Measurements from ENCODE around the gene MS4A4E.
"Not testable (repeated sequence)": the region's sequence is repeated elsewhere in the genome, so short reads cannot be mapped to it uniquely, and the experiment has no call there.

Gene MS4A4E

DNA sequence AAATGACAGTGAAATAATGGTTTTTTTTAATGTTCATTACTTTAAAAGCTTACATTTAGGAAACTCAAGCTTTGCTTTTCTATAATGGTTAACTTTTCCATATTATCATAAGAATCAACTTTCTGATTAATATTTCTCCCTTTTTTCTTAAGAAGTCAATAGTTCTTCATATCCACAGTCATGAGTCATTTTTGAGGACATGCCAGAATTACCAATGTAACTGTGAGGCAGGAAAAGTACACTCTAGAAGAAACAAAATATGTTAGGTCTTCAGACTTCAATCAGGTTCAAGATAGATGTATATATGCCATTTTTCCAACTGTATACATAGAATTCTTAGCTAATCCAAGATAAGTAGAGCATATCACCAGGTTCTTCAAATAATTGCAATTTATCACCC is 70.9 kb downstream of the MS4A4E start:
- no peak for DNase-seq

DNA sequence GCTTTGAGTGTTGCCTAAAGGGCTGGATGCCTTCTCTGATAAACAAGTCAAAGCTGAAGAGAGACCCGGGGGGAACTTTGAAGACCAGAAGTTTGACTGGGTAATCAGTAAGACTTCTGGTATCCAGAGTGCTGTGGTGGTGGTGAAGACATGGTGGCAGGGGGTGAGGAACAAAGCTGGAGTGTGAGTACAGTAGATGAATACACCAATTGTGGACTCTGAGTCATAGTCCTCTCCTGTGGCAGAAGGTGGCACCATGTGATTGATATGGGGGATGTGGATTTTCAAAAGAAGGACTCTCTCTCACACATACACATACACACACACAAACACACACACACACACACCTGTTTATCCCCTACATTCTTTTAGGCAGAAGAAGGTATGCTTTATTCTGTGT is 72.4 kb downstream of the MS4A4E start:
- peak in 1 of 4 experiments; percentile 31 for DNase-seq

DNA sequence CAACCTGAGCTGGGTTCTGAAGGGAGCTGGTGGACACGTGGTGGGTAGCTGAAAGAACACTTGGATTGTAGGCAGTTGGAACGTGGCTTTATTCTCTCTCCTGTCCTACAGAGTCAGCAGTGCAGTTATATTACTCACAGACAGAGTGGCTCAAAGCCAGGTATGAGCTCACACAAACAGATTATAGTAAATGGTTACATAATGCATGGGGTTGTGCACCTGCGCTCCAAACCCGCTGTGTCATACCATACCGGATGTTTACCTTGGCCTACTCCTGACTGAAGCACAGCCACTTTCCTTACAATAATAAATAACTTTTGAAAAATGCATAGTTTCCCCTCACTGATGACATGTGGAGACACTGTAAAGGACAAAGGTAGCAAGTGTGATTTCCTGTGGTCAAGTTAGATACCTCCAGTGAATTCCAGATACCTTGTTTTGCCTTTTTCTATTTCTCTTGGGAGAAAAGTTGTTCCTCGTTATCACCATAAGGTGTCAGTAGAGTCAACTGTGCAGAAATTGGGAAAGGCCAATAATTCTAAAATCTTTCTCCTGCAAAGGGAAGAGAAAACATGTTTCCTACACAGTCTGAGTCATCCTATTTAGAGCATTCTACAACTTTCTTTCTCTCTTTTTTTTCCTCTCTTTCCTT is 73.5 kb downstream of the MS4A4E start:
- DNase-seq = peak in 3 of 4 experiments; percentile 40 to 82 (median 76)

DNA sequence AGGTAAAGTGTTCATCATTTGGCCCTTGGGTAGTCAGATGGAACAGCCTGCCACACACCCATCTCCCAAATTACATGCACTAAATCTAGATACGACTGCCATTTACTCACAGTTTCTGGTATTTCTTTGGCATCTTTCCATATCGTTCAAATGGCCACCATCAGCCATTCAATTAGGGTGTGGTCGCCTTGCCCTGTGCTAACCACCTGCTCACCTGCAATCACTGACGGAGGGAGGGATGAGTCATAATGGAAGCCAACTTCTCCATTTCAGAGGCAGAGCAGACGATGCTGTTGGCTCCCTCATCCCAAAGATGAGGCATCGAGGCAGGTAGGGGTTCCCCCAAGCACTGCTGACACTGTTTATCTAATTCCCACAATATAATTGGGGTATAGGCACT is 74.6 kb downstream of the MS4A4E start:
- DNase-seq = no peak

DNA sequence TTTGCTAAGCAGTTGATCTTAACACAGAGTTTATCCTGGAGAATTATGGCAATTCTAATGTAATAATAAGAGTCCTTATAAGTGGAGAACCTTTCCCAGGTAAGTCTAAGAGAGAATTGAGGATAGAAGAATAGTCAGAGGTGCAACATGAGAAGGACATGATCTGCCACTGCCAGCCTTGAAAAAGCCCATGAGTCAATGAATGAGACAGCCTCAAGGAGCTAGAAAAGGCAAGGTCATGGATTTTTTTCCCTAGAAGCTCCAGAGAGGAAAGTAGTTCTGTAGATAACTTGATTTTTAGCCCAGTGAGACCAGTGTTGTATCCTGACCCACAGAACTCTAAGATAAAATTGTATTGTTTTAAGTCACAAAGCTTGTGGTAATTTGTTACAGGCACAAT is 77.0 kb downstream of the MS4A4E start:
- DNase-seq = peak in 1 of 4 experiments; percentile 26

DNA sequence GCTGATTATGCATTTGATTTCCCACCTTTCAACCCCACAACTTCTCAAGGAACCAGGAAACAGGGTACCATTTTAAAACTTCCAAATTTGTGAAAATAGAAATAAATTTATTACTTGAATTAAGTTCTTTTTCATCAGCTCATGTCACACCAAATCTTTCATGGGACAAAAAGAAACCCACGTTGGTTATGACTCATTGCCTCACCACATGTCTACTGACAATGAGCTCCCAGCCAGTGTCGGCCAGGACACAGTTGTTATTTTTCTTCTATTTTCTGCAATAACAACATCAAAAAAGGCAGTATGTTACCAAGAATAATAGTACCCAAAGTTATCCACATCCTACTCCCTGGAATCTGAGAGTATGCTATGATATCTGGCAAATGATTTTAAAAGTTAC is 77.4 kb downstream of the MS4A4E start:
- DNase-seq = peak in 3 of 4 experiments; percentile 34 to 55 (median 49)

DNA sequence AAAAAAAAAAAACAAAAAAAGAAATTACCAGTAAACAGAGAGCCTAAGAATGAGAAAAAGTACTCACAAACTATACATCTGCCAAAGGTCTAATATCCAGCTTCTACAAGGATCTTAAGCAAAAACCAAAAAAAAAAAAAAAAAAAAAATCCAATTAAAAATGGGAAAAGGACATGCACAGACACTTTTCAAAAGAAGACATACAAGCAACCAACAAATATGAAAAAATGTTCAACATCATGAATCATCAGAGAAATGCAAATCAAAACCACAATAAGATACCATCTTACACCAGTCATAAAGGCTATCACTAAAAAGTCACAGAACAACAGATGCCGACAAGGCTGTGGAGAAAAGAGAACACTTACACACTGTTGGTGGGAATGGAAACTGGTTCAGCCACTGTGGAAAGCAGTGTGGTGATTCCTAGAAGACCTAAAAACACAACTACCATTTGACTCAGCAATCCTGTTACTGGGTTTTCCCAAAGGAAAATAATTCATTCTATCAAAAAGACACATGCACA is 78.3 kb downstream of the MS4A4E start:
- DNase-seq = no peak

DNA sequence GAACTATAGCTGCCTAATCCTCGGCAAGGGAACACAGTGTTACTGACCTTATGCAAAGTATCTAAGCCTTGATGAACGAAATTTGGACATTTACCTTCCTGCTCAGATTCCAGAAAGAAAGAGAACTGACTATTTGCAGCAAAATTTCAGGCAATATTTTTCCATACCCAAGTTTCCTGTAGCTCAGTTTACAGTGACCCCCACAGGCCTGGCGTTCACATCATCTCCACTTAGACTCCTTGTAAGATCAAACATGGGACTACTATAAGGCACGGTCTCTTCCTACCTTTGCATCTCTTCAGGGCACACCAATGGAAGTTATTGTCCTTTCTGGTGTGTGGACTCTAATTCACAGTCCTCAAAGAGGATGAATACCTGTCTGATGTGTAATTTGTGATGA is 81.2 kb downstream of the MS4A4E start:
- no peak for DNase-seq

DNA sequence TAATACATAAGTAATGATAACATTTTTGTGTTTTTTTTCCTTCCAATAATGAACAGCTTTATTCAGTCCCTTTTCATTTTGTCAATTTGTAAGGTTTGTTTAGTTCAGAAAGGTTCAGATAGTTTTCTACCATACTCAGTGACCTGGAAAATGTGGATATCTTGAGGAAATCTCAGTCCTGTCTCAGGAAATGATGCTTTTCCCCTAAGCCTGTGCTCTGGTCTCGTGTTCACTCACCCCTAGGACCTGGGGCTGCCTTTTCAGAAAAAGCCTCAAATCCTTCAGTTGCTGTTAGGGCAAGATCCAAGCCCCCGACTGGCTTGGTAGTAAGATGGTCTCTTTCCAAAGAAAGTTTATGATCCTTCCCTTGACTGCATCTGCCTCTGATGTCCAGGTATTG is 81.8 kb downstream of the MS4A4E start:
- no peak for DNase-seq

DNA sequence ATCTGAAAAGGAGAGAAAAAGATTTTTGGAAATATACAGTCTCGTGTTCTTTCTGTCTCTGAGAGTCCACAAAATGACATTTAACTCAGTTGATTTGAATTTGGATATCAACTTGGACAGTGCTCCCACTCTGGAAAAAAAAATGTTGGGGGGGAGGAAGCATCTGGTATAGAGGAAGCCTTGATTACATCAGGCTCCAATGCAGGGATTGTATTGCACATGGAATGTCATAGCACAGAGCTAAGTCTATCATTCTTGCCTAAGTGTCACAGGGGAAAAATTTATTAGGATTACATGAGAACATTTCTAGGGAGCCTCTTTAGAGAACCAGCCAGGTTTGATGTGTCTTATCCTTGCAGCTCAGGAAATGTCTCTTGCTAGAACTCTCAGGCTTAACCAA is 83.1 kb downstream of the MS4A4E start:
- no peak for DNase-seq

DNA sequence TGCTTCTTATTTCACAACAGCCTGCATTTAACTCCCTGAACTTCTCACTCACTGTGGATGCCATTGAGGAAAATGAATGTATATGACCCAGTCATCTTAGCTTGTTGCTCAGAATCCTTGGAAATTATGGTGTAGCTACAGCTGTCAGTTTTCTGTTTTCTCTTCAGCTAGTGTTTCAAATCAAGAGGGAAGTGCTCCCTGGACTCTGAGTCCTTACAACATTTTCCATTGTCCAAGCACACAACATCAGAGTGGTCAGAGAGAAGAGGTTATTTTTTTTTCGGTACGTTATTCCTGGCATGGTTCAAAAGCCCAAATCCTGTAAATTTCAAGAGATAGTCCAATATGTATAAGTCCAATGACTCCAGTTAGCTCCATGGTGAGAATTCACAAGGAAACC is 83.7 kb downstream of the MS4A4E start:
- DNase-seq = no peak

DNA sequence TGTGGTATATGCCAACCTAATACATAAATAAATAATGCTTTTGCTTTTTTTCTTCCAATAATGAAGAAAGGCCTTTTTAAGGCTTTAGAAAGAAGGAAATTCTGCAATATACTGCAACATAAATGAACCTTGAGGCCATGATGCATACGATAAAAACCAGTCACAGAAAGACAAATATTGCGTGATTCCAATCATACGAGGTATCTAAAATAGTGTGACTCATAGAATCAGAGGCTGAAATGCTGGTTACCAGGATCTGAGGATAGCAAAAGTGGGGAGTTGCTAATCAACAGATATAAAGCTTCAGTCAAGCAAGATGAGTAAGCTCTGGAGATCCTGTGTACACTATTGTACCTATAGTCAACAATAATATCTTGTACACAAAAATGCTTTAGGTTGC is 84.3 kb downstream of the MS4A4E start:
- DNase-seq = no peak

DNA sequence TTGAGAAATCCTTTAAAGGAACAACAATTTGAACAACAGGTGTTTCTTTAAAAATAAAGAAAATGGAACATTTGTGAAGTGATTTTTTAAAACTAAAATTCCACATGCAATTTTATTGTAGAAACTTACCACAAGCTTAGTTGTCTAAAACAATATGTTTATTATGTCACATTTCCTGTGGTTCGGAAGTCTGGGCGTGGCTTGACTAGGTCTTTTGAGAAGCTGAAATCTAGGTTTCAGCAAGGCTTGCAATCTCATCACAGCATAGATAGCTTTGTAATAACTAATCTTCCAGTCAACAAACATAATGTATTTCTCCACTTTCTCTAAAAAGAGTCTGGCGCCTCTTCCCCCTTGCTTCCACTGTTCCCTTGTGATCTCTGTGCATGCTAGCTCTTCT is 87.0 kb downstream of the MS4A4E start:
- DNase-seq = peak; percentile 27 to 58 (median 44)

DNA sequence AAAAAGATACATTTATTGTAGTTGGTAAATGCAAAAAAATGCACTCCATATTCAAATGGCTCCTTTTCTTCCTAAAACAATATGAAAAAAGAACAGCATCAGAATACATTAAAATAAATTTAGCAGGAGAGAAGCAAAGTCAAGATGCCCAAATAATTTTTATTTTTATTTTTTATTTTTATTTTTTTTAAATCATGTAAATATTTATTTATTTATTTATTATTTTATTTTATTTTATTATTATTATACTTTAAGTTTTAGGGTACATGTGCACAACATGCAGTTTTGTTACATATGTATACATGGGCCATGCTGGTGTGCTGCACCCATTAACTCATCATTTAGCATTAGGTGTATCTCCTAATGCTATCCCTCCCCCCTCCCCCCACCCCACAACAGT is 90.2 kb downstream of the MS4A4E start:
- DNase-seq = not testable (repeated sequence)

DNA sequence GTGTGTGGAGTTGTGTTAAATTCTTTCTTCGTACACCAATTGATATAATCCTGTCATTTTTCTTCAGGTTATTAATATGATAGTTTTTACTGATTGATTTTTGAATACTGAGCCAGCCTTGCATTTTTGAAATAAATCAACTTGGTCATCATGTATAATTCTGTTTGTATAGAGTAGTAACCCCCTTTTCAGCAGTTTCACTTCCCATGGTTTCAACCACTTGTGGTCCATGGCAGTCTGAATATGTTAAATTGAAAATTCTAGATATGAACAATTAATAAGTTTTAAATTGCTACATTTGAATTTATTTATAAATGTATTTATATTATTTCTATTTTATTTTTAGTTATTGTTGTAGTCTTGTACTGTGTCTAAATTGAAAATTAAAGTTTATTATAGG is 92.7 kb downstream of the MS4A4E start:
- DNase-seq = peak in 1 of 4 experiments; percentile 38

All from suppressor macrophage (primary cell).